GM19023 (cell line): ENCODE measurements around the gene TAP2.

Experiments used
- ATAC-seq: cut with Tn5 transposase; IDR thresholded peaks from one replicate; pipeline ENCODE4 v1.9.1; 2021; ENCODE audit warnings: mild to moderate bottlenecking, moderate library complexity; ENCODE audit not compliant: unreplicated experiment

TAP2 gene

GRCh38 chr6:32854376-32855178 is 16.0 kb upstream of the TAP2 start:
- peak; percentile 20 for ATAC-seq

GRCh38 chr6:32853541-32854375 is 15.2 kb upstream of the TAP2 start, which contains the start of the genes PSMB9 and TAP1:
TSS of gene PSMB9 (plus strand) at chr6:32854192. CDS start at chr6:32854230, 38 bp downstream.
TSS of gene TAP1 (minus strand) at chr6:32853704. CDS start at chr6:32853636, 68 bp downstream.
- peak; percentile 79 for ATAC-seq

GRCh38 chr6:32852844-32853540 is 14.5 kb upstream of the TAP2 start:
- ATAC-seq, result peak; percentile 24

GRCh38 chr6:32852018-32852843 is 13.7 kb upstream of the TAP2 start:
- ATAC-seq, result no peak

GRCh38 chr6:32851025-32851424 is 12.5 kb upstream of the TAP2 start:
- ATAC-seq, result no peak

- ATAC-seq, result no peak
Observed at GRCh38 chr6:32849126-32849525, 10.6 kb upstream of the TAP2 start.

- ATAC-seq, result no peak
Observed at GRCh38 chr6:32847795-32848194, 9.3 kb upstream of the TAP2 start.

GRCh38 chr6:32847004-32847403 is 8.5 kb upstream of the TAP2 start:
- ATAC-seq, result no peak

- ATAC-seq, result no peak
Observed at GRCh38 chr6:32845384-32845884, 6.9 kb upstream of the TAP2 start.

GRCh38 chr6:32844839-32845383 is 6.4 kb upstream of the TAP2 start:
- ATAC-seq, result no peak

- ATAC-seq, result peak; percentile 70
Observed at GRCh38 chr6:32843979-32844838, 5.7 kb upstream of the TAP2 start, which contains the start of gene PSMB8. TSS of gene PSMB8 (minus strand) at chr6:32844047. CDS start at chr6:32843996, 51 bp downstream.

GRCh38 chr6:32843331-32843978 is 4.9 kb upstream of the TAP2 start:
- ATAC-seq, result no peak

GRCh38 chr6:32842690-32843089 is 4.2 kb upstream of the TAP2 start:
- no peak for ATAC-seq

GRCh38 chr6:32842021-32842650 is 3.6 kb upstream of the TAP2 start:
- no peak for ATAC-seq

- no peak for ATAC-seq
Observed at GRCh38 chr6:32840604-32841246, 2.2 kb upstream of the TAP2 start.

GRCh38 chr6:32839356-32839755 is 817 bp upstream of the TAP2 start:
- no peak for ATAC-seq

GRCh38 chr6:32837651-32838113 is 857 bp downstream of the TAP2 start:
- no peak for ATAC-seq
